Fibroblast of lung (primary cell): ENCODE measurements around the gene SLC4A1.

Experiments
- EZH2 ChIP-seq: IDR thresholded peaks from 2 replicates; pipeline ENCODE4 v1.5.1; 2012; ENCODE audit warnings: low read length, control low read depth, mild to moderate bottlenecking; ENCODE audit errors: missing control alignments
- TF ChIP-seq, protein P1 (sequence below), 2 donors: IDR thresholded peaks in 1 of 2; conservative IDR thresholded peaks in 1 of 2; 1 replicate in 1 of 2; 2 replicates in 1 of 2; pipeline ENCODE4 v1.5.1; 2011 to 2012; ENCODE audit warnings: low read length in 2 of 2, control low read depth in 1 of 2, inconsistent platforms in 1 of 2, low read depth in 1 of 2, mild to moderate bottlenecking in 1 of 2

DNA sequence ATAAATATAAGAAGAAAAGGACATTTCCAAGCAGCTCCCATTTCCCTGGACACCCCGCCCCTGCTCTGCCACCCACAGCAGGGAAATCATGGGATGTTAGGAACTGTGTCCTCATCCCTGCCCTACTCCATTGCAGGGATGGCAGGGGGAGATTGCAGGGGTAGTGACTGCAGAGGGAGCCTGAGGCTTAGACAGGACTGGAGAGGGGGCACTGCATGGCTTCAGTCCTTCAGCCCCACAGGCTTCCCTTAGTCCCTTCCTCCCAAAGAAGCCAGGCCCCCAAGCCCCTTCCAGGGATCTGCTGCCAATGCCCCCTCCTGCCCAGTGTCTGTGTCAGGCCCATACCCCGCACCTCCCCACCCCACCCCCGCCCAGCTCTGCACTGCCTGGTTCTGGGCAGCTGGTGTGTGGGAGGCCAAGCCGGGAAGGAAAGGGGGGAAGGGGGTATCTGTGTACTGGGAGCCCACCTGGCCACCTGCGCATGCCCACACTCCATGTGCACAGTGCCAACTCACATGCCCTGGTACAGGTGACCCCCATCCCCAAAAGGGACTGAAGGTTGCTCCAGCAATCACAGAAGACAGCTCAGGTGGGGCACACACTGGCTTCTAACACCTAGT is 43.7 kb upstream of the SLC4A1 start:
- TF ChIP-seq, protein P1, sequence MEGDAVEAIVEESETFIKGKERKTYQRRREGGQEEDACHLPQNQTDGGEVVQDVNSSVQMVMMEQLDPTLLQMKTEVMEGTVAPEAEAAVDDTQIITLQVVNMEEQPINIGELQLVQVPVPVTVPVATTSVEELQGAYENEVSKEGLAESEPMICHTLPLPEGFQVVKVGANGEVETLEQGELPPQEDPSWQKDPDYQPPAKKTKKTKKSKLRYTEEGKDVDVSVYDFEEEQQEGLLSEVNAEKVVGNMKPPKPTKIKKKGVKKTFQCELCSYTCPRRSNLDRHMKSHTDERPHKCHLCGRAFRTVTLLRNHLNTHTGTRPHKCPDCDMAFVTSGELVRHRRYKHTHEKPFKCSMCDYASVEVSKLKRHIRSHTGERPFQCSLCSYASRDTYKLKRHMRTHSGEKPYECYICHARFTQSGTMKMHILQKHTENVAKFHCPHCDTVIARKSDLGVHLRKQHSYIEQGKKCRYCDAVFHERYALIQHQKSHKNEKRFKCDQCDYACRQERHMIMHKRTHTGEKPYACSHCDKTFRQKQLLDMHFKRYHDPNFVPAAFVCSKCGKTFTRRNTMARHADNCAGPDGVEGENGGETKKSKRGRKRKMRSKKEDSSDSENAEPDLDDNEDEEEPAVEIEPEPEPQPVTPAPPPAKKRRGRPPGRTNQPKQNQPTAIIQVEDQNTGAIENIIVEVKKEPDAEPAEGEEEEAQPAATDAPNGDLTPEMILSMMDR (conservative IDR thresholded peaks at IDR 0.05 in 1 of 2, IDR thresholded peaks at IDR 0.05 in 1 of 2; ENCODE audit: low read depth in 1 of 2, low read length in 2 of 2): no peak
- no peak for TF ChIP-seq EZH2
